Loucy (cell line): ENCODE results near the gene CFAP54.

Experiments
- H2AFZ ChIP-seq: fragments of 200-600 bp; sonication (generic); 2 replicates; pipeline ENCODE4 v1.6.0; 2016; ENCODE audit warnings: antibody characterized with exemption, mild to moderate bottlenecking, low read length, moderate library complexity
- H3F3A ChIP-seq: fragments of 200-600 bp; 2 replicates; pipeline ENCODE4 v1.6.0; 2016; ENCODE audit warnings: antibody characterized with exemption, low read depth, mild to moderate bottlenecking
- H3K27me3 ChIP-seq: fragments of 200-600 bp; sonication (generic); 2 replicates; pipeline ENCODE4 v1.6.1; 2014; ENCODE audit warnings: low read length, mild to moderate bottlenecking; ENCODE audit not compliant: insufficient read depth, poor library complexity, severe bottlenecking
- H3K36me3 ChIP-seq: fragments of 200-600 bp; sonication (generic); 2 replicates; pipeline ENCODE4 v1.6.1; 2016; ENCODE audit warnings: low read length; ENCODE audit not compliant: insufficient read depth
- H3K4me1 ChIP-seq: fragments of 200-600 bp; sonication (generic); 2 replicates; pipeline ENCODE4 v1.5.1; 2014; ENCODE audit warnings: low read length, mild to moderate bottlenecking; ENCODE audit not compliant: insufficient read depth, poor library complexity, severe bottlenecking
- H3K4me2 ChIP-seq: fragments of 200-600 bp; sonication (generic); 2 replicates; pipeline ENCODE4 v1.6.0; 2014; ENCODE audit warnings: antibody characterized with exemption, low read length, low read depth, mild to moderate bottlenecking; ENCODE audit not compliant: poor library complexity, severe bottlenecking
- H3K4me3 ChIP-seq: fragments of 200-600 bp; sonication (generic); 2 replicates; pipeline ENCODE4 v1.5.1; 2014; ENCODE audit warnings: low read length, mild to moderate bottlenecking, mixed read lengths; ENCODE audit not compliant: poor library complexity, severe bottlenecking
- H3K79me2 ChIP-seq: fragments of 200-600 bp; sonication (generic); 2 replicates; pipeline ENCODE4 v1.6.1; 2014; ENCODE audit warnings: low read length; ENCODE audit not compliant: insufficient read depth
- H3K9ac ChIP-seq: fragments of 200-600 bp; sonication (generic); 2 replicates; pipeline ENCODE4 v1.6.0; 2014; ENCODE audit warnings: mild to moderate bottlenecking, low read depth, low read length, moderate library complexity; ENCODE audit not compliant: poor library complexity, severe bottlenecking
- H3K9me2 ChIP-seq: fragments of 200-600 bp; sonication (generic); replicated peaks from 2 replicates; pipeline ENCODE4 v1.6.1; 2016; ENCODE audit warnings: low read depth, low read length, mixed read lengths
- H3K9me3 ChIP-seq: fragments of 200-600 bp; sonication (generic); 2 replicates; pipeline ENCODE4 v1.6.1; 2014; ENCODE audit warnings: mild to moderate bottlenecking, antibody characterized with exemption, low read length, low read depth; ENCODE audit not compliant: insufficient read depth
- H4K20me1 ChIP-seq: fragments of 200-600 bp; sonication (generic); 2 replicates; pipeline ENCODE4 v1.6.0; 2014; ENCODE audit warnings: antibody characterized with exemption, low read length, mild to moderate bottlenecking; ENCODE audit not compliant: insufficient read depth, poor library complexity, severe bottlenecking
- CTCF ChIP-seq: fragments of 200-600 bp; sonication (generic); conservative IDR thresholded peaks from 2 replicates; pipeline ENCODE4 v1.5.1; 2014; ENCODE audit warnings: mild to moderate bottlenecking, antibody characterized with exemption, low read length
- EZH2phosphoT487 ChIP-seq: fragments of 200-600 bp; IDR thresholded peaks from 2 replicates; pipeline ENCODE4 v1.6.1; 2018; ENCODE audit warnings: antibody characterized with exemption, mild to moderate bottlenecking, moderate library complexity, borderline replicate concordance

Gene CFAP54

GRCh38 chr12:96462571-96463280 lies 26.7 kb upstream of the CFAP54 start:
- no peaks in the 10 kb centered on the region for H3K27me3 ChIP-seq
- no peak overlapping the region for H3K9ac ChIP-seq
- no peaks in the 10 kb centered on the region for H3K36me3 ChIP-seq
- H4K20me1 ChIP-seq: no peaks in the 10 kb centered on the region
- no peaks in the 10 kb centered on the region for H3K9me2 ChIP-seq
- no peaks in the 10 kb centered on the region for H3K79me2 ChIP-seq
- no peaks in the 10 kb centered on the region for H3K9me3 ChIP-seq
- no peak overlapping the region for H3K4me3 ChIP-seq
- no peak overlapping the region for H2AFZ ChIP-seq
- TF ChIP-seq CTCF (no peak), EZH2phosphoT487 (no peak)
- H3K4me2 ChIP-seq: no peak overlapping the region
- no peaks in the 10 kb centered on the region for H3F3A ChIP-seq
- no peaks in the 10 kb centered on the region for H3K4me1 ChIP-seq

- Histone ChIP-seq H3K36me3 (no peaks in the 10 kb centered on the region), H4K20me1 (no peaks in the 10 kb centered on the region), H3K9me2 (no peaks in the 10 kb centered on the region), H3K9me3 (no peaks in the 10 kb centered on the region; the same call in 1 of the 2 replicates), H3K79me2 (no peaks in the 10 kb centered on the region), H3K27me3 (no peaks in the 10 kb centered on the region), H3K4me1 (no peaks in the 10 kb centered on the region), H3K4me3 (no peak overlapping the region), H3K9ac (no peak overlapping the region), H3K4me2 (no peak overlapping the region), H2AFZ (peak overlapping the region; percentile 68), H3F3A (no peaks in the 10 kb centered on the region)
- TF ChIP-seq CTCF: no peak
- no peak for TF ChIP-seq EZH2phosphoT487
Measured at GRCh38 chr12:96465896-96466295, 23.5 kb upstream of the CFAP54 start.

GRCh38 chr12:96466939-96467751 lies 22.2 kb upstream of the CFAP54 start:
- Histone ChIP-seq H3K9ac (no peak overlapping the region), H3K4me2 (no peak overlapping the region), H2AFZ (no peak overlapping the region)

More at GRCh38 chr12:96466939-96467751, 22.2 kb upstream of the CFAP54 start:
- Histone ChIP-seq H4K20me1 (no peaks in the 10 kb centered on the region), H3K36me3 (no peaks in the 10 kb centered on the region), H3K9me2 (no peaks in the 10 kb centered on the region), H3K4me1 (no peaks in the 10 kb centered on the region), H3K27me3 (no peaks in the 10 kb centered on the region), H3K79me2 (no peaks in the 10 kb centered on the region), H3K9me3 (no peaks in the 10 kb centered on the region; the same call in 1 of the 2 replicates), H3F3A (no peaks in the 10 kb centered on the region), H3K4me3 (no peak overlapping the region)
- TF ChIP-seq CTCF (no peak), EZH2phosphoT487 (no peak)
